Thymus (tissue), 14 donors: ENCODE results near the gene HTRA1. TPM values are rescaled to one million over a fixed set of nuclear protein-coding genes. Genes with fewer than 3 reads are reported as not detected.

Experiments
- DNase-seq, 9 donors: peaks; one replicate each; pipeline ENCODE4 v3.0.0-alpha.2; 2013; ENCODE audit warnings: low spot score in 9 of 9, low read depth in 6 of 9, missing footprints in 1 of 9
- H3K27ac ChIP-seq, 2 donors: one replicate each; pipeline ENCODE4 v1.5.1; 2013; ENCODE audit warnings: control low read depth in 1 of 2, low read depth in 1 of 2, low read length in 1 of 2, mild to moderate bottlenecking in 1 of 2, moderate library complexity in 1 of 2
- H3K27me3 ChIP-seq, 2 donors: one replicate each; pipeline ENCODE4 v1.5.1; 2013; ENCODE audit warnings: low read length in 1 of 2; ENCODE audit not compliant: control insufficient read depth in 2 of 2, insufficient read depth in 1 of 2
- H3K36me3 ChIP-seq, 2 donors: one replicate each; pipeline ENCODE4 v1.5.1; 2013; ENCODE audit warnings: low read length in 1 of 2, mild to moderate bottlenecking in 1 of 2, moderate library complexity in 1 of 2; ENCODE audit not compliant: control insufficient read depth in 2 of 2, insufficient read depth in 2 of 2
- H3K4me1 ChIP-seq, 2 donors: one replicate each; pipeline ENCODE4 v1.5.1; 2013; ENCODE audit warnings: low read length in 2 of 2; ENCODE audit not compliant: control insufficient read depth in 2 of 2, insufficient read depth in 2 of 2
- H3K4me3 ChIP-seq, 2 donors: one replicate each; pipeline ENCODE4 v1.5.1; 2013; ENCODE audit warnings: low read length in 2 of 2, control low read depth in 1 of 2, mild to moderate bottlenecking in 1 of 2
- H3K9me3 ChIP-seq, 2 donors: one replicate each; pipeline ENCODE4 v1.5.1; 2013; ENCODE audit warnings: low read length in 1 of 2, mild to moderate bottlenecking in 1 of 2; ENCODE audit not compliant: control insufficient read depth in 2 of 2, insufficient read depth in 1 of 2
- WGBS: extraction: QIAGEN DNeasy Blood & Tissue Kit; methylation state at CpG from one replicate; pipeline ENCODE4 v1.1.7; 2013; 5-methylcytosine and 5-hydroxymethylcytosine counted together
- long read RNA-seq, 10 donors: transcript quantifications; one replicate each; lab custom pipeline, GENCODE V29; 2026
- polyA plus RNA-seq: library from polyadenylated mRNA; stranded (reverse); fragments of 200-250 nt; gene quantifications from one replicate; pipeline ENCODE4 v1.2.3, GENCODE V29; 2013
- total RNA-seq: library from RNA; stranded (reverse); fragments of 120-200 nt; gene quantifications from one replicate; pipeline ENCODE4 v1.2.4, GENCODE V29; 2013
- donor health status: healthy.

Gene HTRA1
- total RNA-seq, result 12.0 TPM
- polyA plus RNA-seq, result 82.8 TPM
- long read RNA-seq, donor 1, result 0 reads
- long read RNA-seq, donor 2, result 0 reads
- long read RNA-seq, donor 3, partial matches to known transcripts, result 0 of 3 reads
- long read RNA-seq, donor 3, other reads (novel, unspliced or antisense), result 0 of 3 reads
- long read RNA-seq, donor 4, partial matches to known transcripts, result 0 of 3 reads
- long read RNA-seq, donor 4, other reads (novel, unspliced or antisense), result 0 of 3 reads
- long read RNA-seq, donor 5, transcript HTRA1-201 (9 exons, 2,120 nt), result major isoform, 14 of 16 reads
- long read RNA-seq, donor 5, partial matches to known transcripts, result 0 of 16 reads
- long read RNA-seq, donor 5, other reads (novel, unspliced or antisense), result 0 of 16 reads
- long read RNA-seq, donor 6, partial matches to known transcripts, result 0 of 1 reads
- long read RNA-seq, donor 6, other reads (novel, unspliced or antisense), result 0 of 1 reads
- long read RNA-seq, donor 7, partial matches to known transcripts, result 0 of 1 reads
- long read RNA-seq, donor 7, other reads (novel, unspliced or antisense), result 0 of 1 reads
- long read RNA-seq, donor 8, partial matches to known transcripts, result 0 of 3 reads
- long read RNA-seq, donor 8, other reads (novel, unspliced or antisense), result 0 of 3 reads
- long read RNA-seq, donor 9, partial matches to known transcripts, result 0 of 4 reads
- long read RNA-seq, donor 9, other reads (novel, unspliced or antisense), result 0 of 4 reads
- long read RNA-seq, donor 10, partial matches to known transcripts, result 0 of 3 reads
- long read RNA-seq, donor 10, other reads (novel, unspliced or antisense), result 0 of 3 reads

DNA sequence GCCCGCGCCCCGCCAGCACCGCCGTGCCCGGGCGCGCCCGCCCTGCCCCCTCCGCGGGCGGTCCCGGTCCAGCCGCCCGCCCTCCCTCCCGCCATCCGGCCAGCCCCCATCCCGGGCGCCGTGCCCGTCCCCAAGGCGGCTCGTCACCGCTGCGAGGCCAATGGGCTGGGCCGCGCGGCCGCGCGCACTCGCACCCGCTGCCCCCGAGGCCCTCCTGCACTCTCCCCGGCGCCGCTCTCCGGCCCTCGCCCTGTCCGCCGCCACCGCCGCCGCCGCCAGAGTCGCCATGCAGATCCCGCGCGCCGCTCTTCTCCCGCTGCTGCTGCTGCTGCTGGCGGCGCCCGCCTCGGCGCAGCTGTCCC lies at the start of gene HTRA1:
Gene HTRA1, plus strand, starts transcription at position 187 of the 362 bp plus-strand sequence. Its CDS starts 100 bp downstream, at position 287.
- Histone ChIP-seq H3K4me1 (no peaks in the 10 kb centered on the region), H3K27me3 (peaks cover 43 to 71% of the 10 kb centered on the region in 2 donors), H3K4me3 (peak within 1 kb of the TSS; percentile 10 to 30), H3K9me3 (no peaks in the 10 kb centered on the region), H3K36me3 (no peaks in the 10 kb centered on the region), H3K27ac (peak within 1 kb of the TSS in 1 of 2 donors; percentile 36)
- no peak for DNase-seq
- 2% methylated on average over 56 of the region's 56 CpGs for WGBS

DNA sequence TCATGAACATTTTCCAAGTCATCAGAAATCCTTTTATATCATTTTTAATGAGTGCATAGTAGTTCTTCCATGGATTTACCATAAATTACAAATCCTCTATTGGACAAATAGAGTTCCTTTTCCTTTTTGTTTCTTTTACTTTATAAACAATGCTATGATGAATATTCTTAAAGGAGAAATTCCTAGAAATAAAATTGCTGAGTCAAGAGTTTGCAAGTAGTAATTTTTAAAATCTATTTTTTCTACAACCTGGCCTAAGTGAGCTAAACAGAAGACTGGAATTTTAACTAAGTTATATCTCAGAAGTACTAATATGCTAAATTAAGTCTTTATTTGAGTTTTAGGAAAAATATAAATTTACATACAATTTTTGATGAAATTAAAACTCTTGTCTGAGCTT lies 48.0 kb upstream of the HTRA1 start:
- Histone ChIP-seq H3K4me3 (no peak overlapping the region), H3K27ac (no peak overlapping the region), H3K27me3 (no peaks in the 10 kb centered on the region), H3K36me3 (no peaks in the 10 kb centered on the region), H3K4me1 (peaks cover 0 to 2% of the 10 kb centered on the region in 2 donors), H3K9me3 (no peaks in the 10 kb centered on the region)
- no peak for DNase-seq

DNA sequence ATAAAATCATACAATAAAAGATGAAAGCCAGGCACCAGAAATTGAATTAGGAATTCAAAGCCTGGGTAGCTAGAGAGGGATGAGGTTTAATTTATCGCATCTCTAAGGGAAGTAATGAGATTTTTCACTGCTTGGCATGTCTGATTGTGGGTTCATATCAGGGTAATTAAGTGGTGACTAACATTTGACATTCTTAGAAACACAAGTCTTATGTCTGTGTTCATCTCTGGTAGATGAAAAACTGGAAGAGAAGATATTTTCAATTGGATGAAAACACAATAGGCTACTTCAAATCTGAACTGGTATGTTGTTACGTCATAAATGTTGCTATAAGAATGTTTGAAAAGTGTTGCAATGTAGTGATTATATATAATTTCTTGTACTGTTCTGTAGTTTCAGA lies 43.7 kb upstream of the HTRA1 start:
- 95% methylated on average over 2 of the region's 2 CpGs for WGBS
- Histone ChIP-seq H3K27ac (no peak overlapping the region), H3K27me3 (no peaks in the 10 kb centered on the region), H3K9me3 (no peaks in the 10 kb centered on the region), H3K4me3 (no peak overlapping the region), H3K36me3 (no peaks in the 10 kb centered on the region), H3K4me1 (peaks cover 0 to 2% of the 10 kb centered on the region in 2 donors)
- DNase-seq, result no peak

DNA sequence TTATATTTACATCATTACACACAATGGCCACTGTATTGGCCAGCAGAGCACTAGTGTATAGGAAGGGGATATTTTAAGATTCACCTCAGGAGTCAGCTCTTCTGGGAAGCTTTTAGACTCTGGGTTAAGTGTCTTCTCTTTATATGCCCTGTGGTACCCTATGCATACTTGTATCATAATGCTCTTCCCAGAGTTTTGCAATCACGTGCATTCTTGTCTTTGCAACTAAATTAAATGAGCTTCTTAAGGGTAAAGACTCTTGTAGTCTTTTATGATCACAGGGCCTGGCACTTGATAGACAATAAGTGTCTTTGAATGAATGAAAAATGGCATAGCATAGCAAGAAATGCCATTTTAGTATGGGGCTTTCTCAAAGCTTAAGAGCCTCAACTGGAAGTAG lies 42.3 kb upstream of the HTRA1 start:
- WGBS, result 94% methylated on average over 1 of the region's 1 CpG
- H3K4me1 ChIP-seq, result peaks cover 0 to 2% of the 10 kb centered on the region in 2 donors

DNA sequence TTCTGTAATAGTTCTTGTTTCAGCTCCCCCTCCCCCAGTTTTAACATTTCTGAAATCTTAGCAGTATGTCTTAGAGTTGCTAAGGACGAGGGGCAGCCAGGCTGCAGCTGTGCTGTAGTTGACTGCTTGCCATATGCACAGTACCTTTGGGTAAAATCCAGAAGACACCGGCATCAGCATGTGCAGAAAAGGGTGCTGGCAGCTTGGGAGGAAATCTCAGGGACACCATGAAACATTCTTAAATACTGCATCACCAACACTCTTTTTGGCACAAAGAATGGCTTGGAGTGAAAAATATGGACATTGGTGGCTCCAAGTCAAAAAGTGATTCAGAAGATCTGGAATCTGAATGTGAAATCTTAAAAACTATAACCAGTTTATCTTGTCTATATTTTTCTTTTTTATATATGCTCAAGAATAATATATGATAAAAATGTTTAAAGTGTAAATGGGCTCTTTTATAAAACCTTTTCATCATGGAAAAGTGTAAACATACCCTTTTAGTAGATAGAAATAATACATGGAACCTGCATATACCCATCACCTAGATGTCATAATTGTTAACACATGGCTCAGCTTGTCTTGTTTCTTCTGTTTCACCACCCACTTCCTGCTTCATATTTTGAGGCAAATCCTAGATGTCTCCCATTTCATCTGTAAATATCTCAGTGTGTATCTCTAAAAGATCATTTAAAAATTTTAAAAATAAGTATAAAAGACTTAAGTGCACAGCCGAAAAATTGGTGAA lies 41.3 kb upstream of the HTRA1 start:
- no peaks in the 10 kb centered on the region for H3K36me3 ChIP-seq
- no peaks in the 10 kb centered on the region for H3K9me3 ChIP-seq
- no peak overlapping the region for H3K4me3 ChIP-seq
- H3K27me3 ChIP-seq, result no peaks in the 10 kb centered on the region
- no peak overlapping the region for H3K27ac ChIP-seq
- no peak for DNase-seq
- peaks cover 0 to 2% of the 10 kb centered on the region in 2 donors for H3K4me1 ChIP-seq
- 91% methylated on average over 3 of the region's 3 CpGs for WGBS

More for the DNA sequence above, 42.3 kb upstream of the HTRA1 start:
- Histone ChIP-seq H3K4me3 (no peak overlapping the region), H3K27ac (no peak overlapping the region), H3K36me3 (no peaks in the 10 kb centered on the region), H3K27me3 (no peaks in the 10 kb centered on the region), H3K9me3 (no peaks in the 10 kb centered on the region)
- DNase-seq, result no peak

DNA sequence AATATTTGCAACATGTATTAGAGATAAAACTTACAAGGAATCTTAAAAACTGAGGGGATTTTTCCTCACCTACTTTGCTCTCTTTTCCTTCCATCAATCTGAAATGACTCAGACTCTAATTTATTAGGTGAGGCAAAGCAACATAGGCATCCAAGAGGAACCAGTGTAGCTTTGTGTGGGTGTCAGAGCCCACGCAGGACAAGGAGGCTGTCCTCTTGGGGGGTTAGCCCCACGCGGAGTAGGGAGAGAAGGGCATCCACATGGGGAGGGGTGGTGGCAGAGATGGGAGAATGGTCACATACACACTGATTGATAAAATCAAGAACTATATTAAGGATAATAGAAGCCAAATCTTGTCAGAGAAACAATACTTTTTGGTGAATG lies 40.7 kb upstream of the HTRA1 start:
- 92% methylated on average over 3 of the region's 3 CpGs for WGBS
- Histone ChIP-seq H3K27me3 (no peaks in the 10 kb centered on the region), H3K36me3 (no peaks in the 10 kb centered on the region), H3K27ac (no peak overlapping the region), H3K9me3 (no peaks in the 10 kb centered on the region), H3K4me1 (peaks cover 0 to 2% of the 10 kb centered on the region in 2 donors), H3K4me3 (no peak overlapping the region)
- DNase-seq, result no peak

DNA sequence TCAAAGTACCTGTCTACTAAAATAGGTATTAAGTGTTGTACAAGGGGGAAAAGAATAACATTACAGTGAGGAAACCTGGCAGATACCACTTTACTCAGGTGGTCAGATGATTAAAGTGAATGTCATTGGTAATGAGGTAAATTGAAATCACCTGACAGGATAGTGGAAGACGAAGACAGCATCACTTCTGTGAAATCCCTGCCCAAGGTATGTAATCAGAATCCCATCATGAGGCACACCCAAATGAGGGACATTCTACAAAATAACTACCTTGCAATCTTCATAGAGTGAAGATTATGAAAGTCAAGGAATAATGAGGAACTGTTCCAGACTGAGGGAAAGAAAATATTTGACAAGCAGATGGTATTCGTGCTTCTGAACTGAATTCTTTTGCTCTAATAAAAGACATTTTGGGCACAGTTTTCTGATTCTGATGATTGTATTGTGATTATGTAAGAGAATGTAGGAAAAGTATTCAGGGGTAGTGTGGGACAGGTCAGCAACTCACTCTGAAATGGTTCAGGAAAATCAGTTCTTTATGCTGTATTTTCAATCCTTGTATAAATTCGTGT lies 40.2 kb upstream of the HTRA1 start:
- H3K9me3 ChIP-seq, result no peaks in the 10 kb centered on the region
- no peaks in the 10 kb centered on the region for H3K36me3 ChIP-seq
- H3K27ac ChIP-seq, result no peak overlapping the region
- H3K27me3 ChIP-seq, result no peaks in the 10 kb centered on the region
- WGBS, result 91% methylated on average over 3 of the region's 3 CpGs
- no peak overlapping the region for H3K4me3 ChIP-seq
- H3K4me1 ChIP-seq, result peaks cover 0 to 2% of the 10 kb centered on the region in 2 donors
- DNase-seq, result no peak

DNA sequence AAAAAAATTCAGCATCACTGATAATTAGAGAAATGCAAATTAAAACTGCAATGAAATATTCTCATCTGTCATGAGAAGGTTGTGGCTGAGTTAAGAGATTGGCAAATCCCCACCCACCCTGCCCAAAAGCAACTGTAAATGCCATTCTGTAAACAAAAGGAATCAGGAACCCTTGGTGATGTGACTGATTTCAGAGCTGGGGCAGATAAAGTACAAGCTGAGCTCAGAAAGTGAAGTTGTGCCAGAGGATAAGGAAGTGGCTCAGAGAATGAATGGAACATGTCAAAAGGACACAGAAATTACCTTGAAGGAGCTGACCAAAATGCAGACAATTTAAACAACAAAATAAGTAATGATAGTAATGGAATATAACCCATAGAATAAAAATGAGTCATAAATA lies 39.6 kb upstream of the HTRA1 start:
- Histone ChIP-seq H3K9me3 (no peaks in the 10 kb centered on the region), H3K4me1 (peaks cover 0 to 2% of the 10 kb centered on the region in 2 donors), H3K4me3 (no peak overlapping the region), H3K27me3 (no peaks in the 10 kb centered on the region), H3K27ac (no peak overlapping the region), H3K36me3 (no peaks in the 10 kb centered on the region)
- DNase-seq, result no peak
